IPS-18c (cell line): Measurements from ENCODE around the gene PLEKHG4B.

Source experiments
- H3K4me3 ChIP-seq: 2 replicates; pipeline ENCODE4 v1.7.0; 2013; ENCODE audit warnings: low read depth, mild to moderate bottlenecking, low read length, moderate library complexity; ENCODE audit not compliant: insufficient read depth
- H3K9me3 ChIP-seq: one replicate; pipeline ENCODE4 v1.6.1; 2013; ENCODE audit warnings: mild to moderate bottlenecking, low read length, moderate library complexity; ENCODE audit not compliant: control insufficient read depth, insufficient read depth

Gene PLEKHG4B

GRCh38 chr5:141761-142160, 49.8 kb downstream of the PLEKHG4B start:
- Histone ChIP-seq H3K4me3 (no peak overlapping the region), H3K9me3 (peaks cover 2% of the 10 kb centered on the region)

GRCh38 chr5:142246-142810, 50.4 kb downstream of the PLEKHG4B start:
- peaks cover 4% of the 10 kb centered on the region for H3K9me3 ChIP-seq
- H3K4me3 ChIP-seq = no peak overlapping the region

GRCh38 chr5:143041-143440, 51.1 kb downstream of the PLEKHG4B start:
- H3K4me3 ChIP-seq = no peak overlapping the region
- peaks cover 4% of the 10 kb centered on the region for H3K9me3 ChIP-seq

GRCh38 chr5:144941-145340, 53.0 kb downstream of the PLEKHG4B start:
- Histone ChIP-seq H3K9me3 (peaks cover 4% of the 10 kb centered on the region), H3K4me3 (no peak overlapping the region)

GRCh38 chr5:145585-146323, 53.8 kb downstream of the PLEKHG4B start:
- H3K4me3 ChIP-seq = no peak overlapping the region
- peaks cover 4% of the 10 kb centered on the region for H3K9me3 ChIP-seq

- Histone ChIP-seq H3K4me3 (no peak overlapping the region), H3K9me3 (peaks cover 4% of the 10 kb centered on the region)
These were observed 55.8 kb downstream of the PLEKHG4B start for GRCh38 chr5:147751-148150.

- Histone ChIP-seq H3K9me3 (peaks cover 4% of the 10 kb centered on the region), H3K4me3 (no peak overlapping the region)
These were observed 57.9 kb downstream of the PLEKHG4B start for GRCh38 chr5:149745-150485.

- no peak overlapping the region for H3K4me3 ChIP-seq
These were observed 58.8 kb downstream of the PLEKHG4B start for GRCh38 chr5:150746-151145.

GRCh38 chr5:152077-152476, 60.1 kb downstream of the PLEKHG4B start:
- no peaks in the 10 kb centered on the region for H3K9me3 ChIP-seq

More at GRCh38 chr5:150746-151145, 58.8 kb downstream of the PLEKHG4B start:
- peaks cover 4% of the 10 kb centered on the region for H3K9me3 ChIP-seq

GRCh38 chr5:153256-153655, 61.3 kb downstream of the PLEKHG4B start:
- H3K4me3 ChIP-seq = no peak overlapping the region

More at GRCh38 chr5:152077-152476, 60.1 kb downstream of the PLEKHG4B start:
- H3K4me3 ChIP-seq = no peak overlapping the region

GRCh38 chr5:154236-154635, 62.3 kb downstream of the PLEKHG4B start:
- Histone ChIP-seq H3K4me3 (no peak overlapping the region), H3K9me3 (no peaks in the 10 kb centered on the region)

More at GRCh38 chr5:153256-153655, 61.3 kb downstream of the PLEKHG4B start:
- no peaks in the 10 kb centered on the region for H3K9me3 ChIP-seq

GRCh38 chr5:154826-155225, 62.9 kb downstream of the PLEKHG4B start:
- no peak overlapping the region for H3K4me3 ChIP-seq

GRCh38 chr5:155651-156410, 63.9 kb downstream of the PLEKHG4B start:
- Histone ChIP-seq H3K4me3 (no peak overlapping the region), H3K9me3 (no peaks in the 10 kb centered on the region)

More at GRCh38 chr5:154826-155225, 62.9 kb downstream of the PLEKHG4B start:
- no peaks in the 10 kb centered on the region for H3K9me3 ChIP-seq

- Histone ChIP-seq H3K9me3 (no peaks in the 10 kb centered on the region), H3K4me3 (no peak overlapping the region)
These were observed 64.6 kb downstream of the PLEKHG4B start for GRCh38 chr5:156411-157072.

- H3K9me3 ChIP-seq = no peaks in the 10 kb centered on the region
- H3K4me3 ChIP-seq = no peak overlapping the region
These were observed 65.3 kb downstream of the PLEKHG4B start for GRCh38 chr5:157126-157715.

GRCh38 chr5:157801-158200, 65.8 kb downstream of the PLEKHG4B start:
- Histone ChIP-seq H3K9me3 (no peaks in the 10 kb centered on the region), H3K4me3 (no peak overlapping the region)
